LoVo (cell line): Measurements from ENCODE around the gene POLR3G.
A peak's percentile ranks its signal among the peaks of the same experiment; 100 is the strongest.

Experiments used
- DNase-seq: peaks from one replicate; pipeline ENCODE4 v3.0.0-alpha.2; 2016; ENCODE audit warnings: low spot score

Gene POLR3G

GRCh38 chr5:90474235-90475107 lies at the start of gene POLR3G, which contains the start of gene MBLAC2:
Gene POLR3G (plus strand): TSS chr5:90474864. CDS start chr5:90485568, 10,704 bp downstream.
Gene MBLAC2 (minus strand): TSS chr5:90474771. CDS start chr5:90474292, 479 bp downstream.
- DNase-seq = peak; percentile 97

GRCh38 chr5:90434116-90434714 lies 40.4 kb upstream of the POLR3G start:
- DNase-seq = peak; percentile 5

GRCh38 chr5:90437663-90438062 lies 37.0 kb upstream of the POLR3G start:
- DNase-seq = no peak

- DNase-seq = peak; percentile 26
Observed at GRCh38 chr5:90438100-90438499, 36.6 kb upstream of the POLR3G start.

- DNase-seq = no peak
Observed at GRCh38 chr5:90440644-90441043, 34.0 kb upstream of the POLR3G start.

GRCh38 chr5:90446961-90447360 lies 27.7 kb upstream of the POLR3G start:
- no peak for DNase-seq

- DNase-seq = no peak
Observed at GRCh38 chr5:90461288-90461687, 13.4 kb upstream of the POLR3G start.

GRCh38 chr5:90472783-90473395 lies 1.8 kb upstream of the POLR3G start:
- no peak for DNase-seq

GRCh38 chr5:90473396-90474234 lies 1.0 kb upstream of the POLR3G start:
- DNase-seq = peak; percentile 30

GRCh38 chr5:90475436-90475980 lies 844 bp downstream of the POLR3G start:
- DNase-seq = peak; percentile 30

GRCh38 chr5:90476391-90476790 lies 1.7 kb downstream of the POLR3G start:
- no peak for DNase-seq

GRCh38 chr5:90477073-90477472 lies 2.4 kb downstream of the POLR3G start:
- DNase-seq = no peak

GRCh38 chr5:90477621-90478215 lies 3.1 kb downstream of the POLR3G start:
- DNase-seq = no peak

GRCh38 chr5:90479611-90480385 lies 5.1 kb downstream of the POLR3G start:
- DNase-seq = no peak

- DNase-seq = no peak
Observed at GRCh38 chr5:90480699-90481098, 6.0 kb downstream of the POLR3G start.

- DNase-seq = no peak
Observed at GRCh38 chr5:90483206-90483605, 8.5 kb downstream of the POLR3G start.

GRCh38 chr5:90484540-90484939 lies 9.9 kb downstream of the POLR3G start:
- no peak for DNase-seq

- no peak for DNase-seq
Observed at GRCh38 chr5:90488791-90489190, 14.1 kb downstream of the POLR3G start.

GRCh38 chr5:90494043-90494442 lies 19.4 kb downstream of the POLR3G start:
- no peak for DNase-seq

- no peak for DNase-seq
Observed at GRCh38 chr5:90495146-90495545, 20.5 kb downstream of the POLR3G start.
